AG10803 (cell line): ENCODE data around the gene KANK2.

Experiments
- DNase-seq: peaks from one replicate; pipeline ENCODE4 v3.0.0; 2010; ENCODE audit warnings: low read depth
- H3K4me3 ChIP-seq: 2 replicates; pipeline ENCODE4 v1.5.1; 2011; ENCODE audit warnings: mild to moderate bottlenecking, low read length, control low read depth
- CTCF ChIP-seq: conservative IDR thresholded peaks from 2 replicates; pipeline ENCODE4 v1.5.1; 2011; ENCODE audit warnings: mild to moderate bottlenecking, low read length, control low read depth, inconsistent platforms

KANK2 gene

GRCh38 chr19:11234486-11235075 lies 37.2 kb upstream of the KANK2 start:
- no peak for DNase-seq
- TF ChIP-seq CTCF = no peak
- H3K4me3 ChIP-seq = no peak overlapping the region

DNA sequence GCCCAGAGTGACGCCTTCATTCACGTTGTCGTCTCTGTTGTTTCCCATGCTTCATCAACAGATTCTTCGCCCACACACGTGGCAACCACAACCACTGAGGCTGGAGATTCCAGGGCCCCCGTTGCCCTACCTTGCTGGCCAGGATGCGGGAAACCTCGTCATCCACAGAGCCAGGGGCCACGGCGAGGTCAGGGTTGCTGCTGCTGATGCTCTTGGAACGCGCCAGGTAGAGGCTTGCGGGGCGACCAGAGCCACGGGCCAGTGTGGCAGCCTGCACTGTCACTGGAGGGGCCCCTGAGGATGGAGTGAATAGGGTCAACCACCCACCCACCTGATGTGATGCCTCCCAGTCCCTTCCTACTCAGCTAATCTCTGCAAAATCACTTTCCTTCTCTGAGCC lies 35.7 kb upstream of the KANK2 start:
- DNase-seq = no peak
- H3K4me3 ChIP-seq = no peak overlapping the region
- TF ChIP-seq CTCF = no peak

DNA sequence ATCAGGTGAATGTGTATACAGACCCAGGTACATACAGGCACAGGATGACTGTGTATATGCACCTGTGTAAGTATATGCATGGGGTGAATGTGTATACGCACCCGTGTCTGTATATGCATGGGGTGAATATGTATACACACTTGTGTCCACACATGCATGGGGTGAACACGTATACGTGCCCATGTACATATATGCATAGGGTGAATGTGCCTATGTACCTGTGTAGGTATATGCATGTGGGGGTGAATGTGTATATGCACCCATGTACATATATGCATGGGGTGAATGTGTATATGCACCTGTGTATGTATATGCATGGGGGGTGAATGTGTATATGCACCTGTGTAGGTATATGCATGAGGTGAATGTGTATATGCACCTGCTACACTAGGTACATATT lies 35.2 kb upstream of the KANK2 start:
- TF ChIP-seq CTCF = no peak
- DNase-seq = no peak
- H3K4me3 ChIP-seq = no peak overlapping the region

GRCh38 chr19:11230621-11231386 lies 33.5 kb upstream of the KANK2 start:
- no peak for TF ChIP-seq CTCF
- no peak overlapping the region for H3K4me3 ChIP-seq
- no peak for DNase-seq

GRCh38 chr19:11227195-11227886 lies 30.0 kb upstream of the KANK2 start:
- TF ChIP-seq CTCF = no peak
- DNase-seq = no peak
- H3K4me3 ChIP-seq = no peak overlapping the region

DNA sequence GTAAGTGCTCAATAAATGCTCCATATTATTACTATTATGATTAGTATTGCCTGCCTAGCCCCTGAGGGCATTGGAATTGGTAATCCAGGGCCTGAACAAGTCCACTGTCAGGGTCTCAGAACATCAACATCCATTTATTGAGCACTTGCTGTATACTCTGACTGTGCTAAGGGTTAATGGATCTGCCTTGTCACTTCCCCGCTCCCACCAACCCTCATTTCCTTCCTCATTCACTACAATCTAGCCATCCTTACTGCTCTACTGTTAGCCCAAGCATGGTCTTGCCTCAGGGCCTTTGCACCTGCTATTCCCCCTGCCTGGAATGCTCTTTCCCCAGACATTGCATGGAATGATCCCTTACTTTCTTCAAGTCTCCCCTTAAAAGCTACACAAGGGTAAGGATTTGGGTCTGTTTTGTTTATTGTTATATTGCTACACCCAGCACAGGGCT lies 29.4 kb upstream of the KANK2 start:
- TF ChIP-seq CTCF = no peak
- DNase-seq = no peak
- no peak overlapping the region for H3K4me3 ChIP-seq
